Measurements from ENCODE around the gene BCO2.
A peak's percentile ranks its signal among the peaks of the same experiment; 100 is the strongest.

The BCO2 gene

GRCh38 chr11:112174789-112175598 is at the start of gene BCO2:
Gene BCO2 (plus strand): TSS chr11:112175512. CDS start chr11:112175602, 90 bp downstream.
- no peak within 1 kb of the TSS for H3K9ac ChIP-seq (ENCODE audit: low read depth, low read length)
- H3K27me3 ChIP-seq (ENCODE audit: control insufficient read depth, insufficient read depth, low read length), result no peaks in the 10 kb centered on the region
- H3K4me3 ChIP-seq (ENCODE audit: low read depth, low read length), result peak within 1 kb of the TSS; percentile 57
- no peaks in the 10 kb centered on the region for H3K9me3 ChIP-seq (ENCODE audit: control insufficient read depth, insufficient read depth, low read length)
- H3K4me1 ChIP-seq (ENCODE audit: control insufficient read depth, insufficient read depth, low read length), result no peaks in the 10 kb centered on the region
- no peak within 1 kb of the TSS for H3K27ac ChIP-seq (ENCODE audit: low read depth, low read length)
- no peaks in the 10 kb centered on the region for H3K36me3 ChIP-seq (ENCODE audit: control insufficient read depth, insufficient read depth, low read length)

DNA sequence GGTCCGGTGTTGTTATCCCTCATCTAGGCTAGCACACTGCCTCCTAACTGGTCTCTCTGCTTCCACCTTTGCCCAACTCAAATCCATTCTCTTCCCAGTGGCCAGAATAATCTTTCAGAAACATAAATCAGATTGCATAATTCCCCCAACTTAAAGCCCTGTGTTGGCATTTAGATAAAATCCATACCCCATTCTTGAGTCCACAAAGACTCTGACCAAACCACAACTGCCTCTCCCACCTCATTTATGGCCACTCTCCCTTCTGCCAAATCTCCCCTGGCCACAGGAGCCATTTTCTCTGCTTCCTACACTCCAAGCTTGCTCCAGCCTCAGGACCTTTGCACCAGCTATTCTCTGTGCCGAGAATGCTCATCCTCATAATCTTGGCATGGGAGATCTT is 48.3 kb upstream of the BCO2 start:
- Histone ChIP-seq H3K27ac (ENCODE audit: low read depth, low read length) (no peak overlapping the region), H3K4me1 (ENCODE audit: control insufficient read depth, insufficient read depth, low read length) (no peaks in the 10 kb centered on the region), H3K4me3 (ENCODE audit: low read depth, low read length) (no peak overlapping the region), H3K36me3 (ENCODE audit: control insufficient read depth, insufficient read depth, low read length) (no peaks in the 10 kb centered on the region), H3K9me3 (ENCODE audit: control insufficient read depth, insufficient read depth, low read length) (no peaks in the 10 kb centered on the region), H3K27me3 (ENCODE audit: control insufficient read depth, insufficient read depth, low read length) (no peaks in the 10 kb centered on the region), H3K9ac (ENCODE audit: low read depth, low read length) (no peak overlapping the region)

DNA sequence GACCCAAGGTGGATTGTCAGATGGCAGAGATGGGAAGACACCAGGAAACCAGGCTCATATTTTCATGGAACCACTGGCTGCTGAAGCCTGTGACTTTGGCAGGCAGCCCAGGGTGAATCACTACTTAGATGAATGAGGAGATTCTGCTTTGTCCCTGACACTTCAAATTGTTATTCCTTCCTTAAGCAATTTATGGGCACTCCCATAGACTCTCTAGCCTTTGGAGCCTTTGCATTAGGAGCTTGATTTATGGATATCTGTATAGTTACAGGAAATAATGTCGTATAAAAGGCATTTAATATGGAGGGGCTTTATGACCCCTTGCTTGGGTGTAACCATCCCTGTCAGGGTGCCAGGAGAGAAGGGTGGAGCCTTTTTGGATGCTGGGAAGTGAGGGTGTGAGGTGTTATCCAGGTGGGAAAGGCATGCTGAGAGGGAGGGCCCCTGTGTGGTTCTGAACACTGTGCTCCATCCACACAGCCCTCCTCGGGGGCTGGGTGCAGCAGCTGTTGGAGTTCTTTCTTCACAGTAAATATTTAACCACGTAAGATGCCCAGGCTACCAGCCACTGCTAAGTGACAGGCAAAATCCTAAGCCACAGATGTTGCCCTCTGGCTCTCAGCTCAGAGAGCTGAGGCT is 46.7 kb upstream of the BCO2 start:
- Histone ChIP-seq H3K4me3 (ENCODE audit: low read depth, low read length) (no peak overlapping the region), H3K9ac (ENCODE audit: low read depth, low read length) (no peak overlapping the region), H3K27me3 (ENCODE audit: control insufficient read depth, insufficient read depth, low read length) (no peaks in the 10 kb centered on the region), H3K9me3 (ENCODE audit: control insufficient read depth, insufficient read depth, low read length) (no peaks in the 10 kb centered on the region), H3K27ac (ENCODE audit: low read depth, low read length) (no peak overlapping the region), H3K36me3 (ENCODE audit: control insufficient read depth, insufficient read depth, low read length) (no peaks in the 10 kb centered on the region), H3K4me1 (ENCODE audit: control insufficient read depth, insufficient read depth, low read length) (no peaks in the 10 kb centered on the region)

GRCh38 chr11:112129656-112130055 is 45.7 kb upstream of the BCO2 start:
- Histone ChIP-seq H3K9ac (ENCODE audit: low read depth, low read length) (no peak overlapping the region), H3K36me3 (ENCODE audit: control insufficient read depth, insufficient read depth, low read length) (no peaks in the 10 kb centered on the region), H3K4me3 (ENCODE audit: low read depth, low read length) (no peak overlapping the region), H3K27ac (ENCODE audit: low read depth, low read length) (no peak overlapping the region), H3K27me3 (ENCODE audit: control insufficient read depth, insufficient read depth, low read length) (no peaks in the 10 kb centered on the region), H3K4me1 (ENCODE audit: control insufficient read depth, insufficient read depth, low read length) (no peaks in the 10 kb centered on the region), H3K9me3 (ENCODE audit: control insufficient read depth, insufficient read depth, low read length) (no peaks in the 10 kb centered on the region)

DNA sequence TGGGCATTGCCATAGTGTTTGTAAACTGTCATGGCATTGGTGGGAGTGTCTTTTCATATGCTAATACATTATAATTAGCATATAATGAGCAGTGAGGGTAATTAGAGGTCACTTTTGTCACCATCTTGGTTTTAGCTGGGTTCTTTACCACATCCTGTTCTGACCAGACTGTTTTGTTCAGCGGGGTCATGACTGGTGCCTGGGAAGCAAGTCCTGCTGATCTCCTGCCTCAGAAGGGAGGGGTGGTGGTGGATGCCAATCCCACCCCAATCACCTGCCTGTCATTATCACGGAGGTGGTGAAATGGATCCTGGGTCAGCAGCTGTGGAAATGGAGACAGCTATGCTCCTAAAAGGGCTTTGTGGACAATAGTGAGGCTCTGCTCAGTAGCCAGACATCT is 42.6 kb upstream of the BCO2 start:
- no peaks in the 10 kb centered on the region for H3K27me3 ChIP-seq (ENCODE audit: control insufficient read depth, insufficient read depth, low read length)
- H3K4me3 ChIP-seq (ENCODE audit: low read depth, low read length), result no peak overlapping the region
- H3K9ac ChIP-seq (ENCODE audit: low read depth, low read length), result no peak overlapping the region
- no peaks in the 10 kb centered on the region for H3K4me1 ChIP-seq (ENCODE audit: control insufficient read depth, insufficient read depth, low read length)
- H3K27ac ChIP-seq (ENCODE audit: low read depth, low read length), result no peak overlapping the region
- H3K9me3 ChIP-seq (ENCODE audit: control insufficient read depth, insufficient read depth, low read length), result no peaks in the 10 kb centered on the region
- no peaks in the 10 kb centered on the region for H3K36me3 ChIP-seq (ENCODE audit: control insufficient read depth, insufficient read depth, low read length)

- no peak overlapping the region for H3K9ac ChIP-seq (ENCODE audit: low read depth, low read length)
- H3K27ac ChIP-seq (ENCODE audit: low read depth, low read length), result no peak overlapping the region
- no peaks in the 10 kb centered on the region for H3K4me1 ChIP-seq (ENCODE audit: control insufficient read depth, insufficient read depth, low read length)
- no peaks in the 10 kb centered on the region for H3K36me3 ChIP-seq (ENCODE audit: control insufficient read depth, insufficient read depth, low read length)
- H3K4me3 ChIP-seq (ENCODE audit: low read depth, low read length), result no peak overlapping the region
- no peaks in the 10 kb centered on the region for H3K27me3 ChIP-seq (ENCODE audit: control insufficient read depth, insufficient read depth, low read length)
- H3K9me3 ChIP-seq (ENCODE audit: control insufficient read depth, insufficient read depth, low read length), result no peaks in the 10 kb centered on the region
Observed at GRCh38 chr11:112134473-112134872, 40.8 kb upstream of the BCO2 start.

DNA sequence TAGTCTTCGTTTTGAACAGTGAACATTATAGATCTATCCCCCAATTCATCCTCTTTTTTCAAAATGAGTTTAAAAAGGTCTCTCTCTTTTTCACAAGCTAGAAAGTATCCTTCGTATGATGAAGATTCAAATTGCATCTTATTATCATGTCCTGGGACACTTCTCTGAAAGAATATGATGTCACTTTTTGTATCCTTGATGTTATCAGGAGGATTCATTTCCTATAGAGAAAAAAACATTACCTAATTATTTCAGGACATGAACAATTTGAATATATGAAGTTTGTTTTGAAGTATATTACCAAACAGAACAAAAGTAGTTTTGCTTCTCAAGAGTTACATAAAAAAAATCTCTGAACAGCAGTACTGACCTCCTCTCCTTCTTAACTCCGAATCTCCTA is 31.7 kb upstream of the BCO2 start:
- Histone ChIP-seq H3K27ac (ENCODE audit: low read depth, low read length) (no peak overlapping the region), H3K27me3 (ENCODE audit: control insufficient read depth, insufficient read depth, low read length) (no peaks in the 10 kb centered on the region), H3K9me3 (ENCODE audit: control insufficient read depth, insufficient read depth, low read length) (no peaks in the 10 kb centered on the region), H3K4me3 (ENCODE audit: low read depth, low read length) (no peak overlapping the region), H3K4me1 (ENCODE audit: control insufficient read depth, insufficient read depth, low read length) (no peaks in the 10 kb centered on the region), H3K36me3 (ENCODE audit: control insufficient read depth, insufficient read depth, low read length) (no peaks in the 10 kb centered on the region), H3K9ac (ENCODE audit: low read depth, low read length) (no peak overlapping the region)

DNA sequence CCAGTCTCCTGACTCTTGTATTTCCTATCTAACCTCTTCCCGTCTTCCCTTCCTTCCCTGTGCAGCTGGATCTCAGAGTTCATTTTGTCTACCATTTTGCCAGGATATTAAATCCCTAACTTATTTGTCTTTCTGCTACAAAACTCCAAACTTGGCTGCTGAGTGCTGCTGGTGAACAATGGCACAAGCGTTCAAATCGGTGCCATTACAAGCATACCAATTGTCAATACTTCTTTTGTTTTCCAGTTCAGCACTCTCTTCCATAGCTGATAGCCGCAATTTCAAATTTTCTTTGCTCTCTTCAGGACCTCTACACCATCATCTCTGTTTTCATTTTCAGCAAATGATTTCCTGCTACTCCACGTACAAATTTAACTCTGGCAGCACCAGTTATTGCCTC is 24.8 kb upstream of the BCO2 start:
- Histone ChIP-seq H3K4me3 (ENCODE audit: low read depth, low read length) (no peak overlapping the region), H3K4me1 (ENCODE audit: control insufficient read depth, insufficient read depth, low read length) (no peaks in the 10 kb centered on the region), H3K36me3 (ENCODE audit: control insufficient read depth, insufficient read depth, low read length) (no peaks in the 10 kb centered on the region), H3K27me3 (ENCODE audit: control insufficient read depth, insufficient read depth, low read length) (no peaks in the 10 kb centered on the region), H3K9me3 (ENCODE audit: control insufficient read depth, insufficient read depth, low read length) (no peaks in the 10 kb centered on the region), H3K27ac (ENCODE audit: low read depth, low read length) (no peak overlapping the region), H3K9ac (ENCODE audit: low read depth, low read length) (no peak overlapping the region)

GRCh38 chr11:112156153-112156955 is 19.0 kb upstream of the BCO2 start:
- no peak overlapping the region for H3K27ac ChIP-seq (ENCODE audit: low read depth, low read length)
- H3K36me3 ChIP-seq (ENCODE audit: control insufficient read depth, insufficient read depth, low read length), result no peaks in the 10 kb centered on the region
- no peak overlapping the region for H3K4me3 ChIP-seq (ENCODE audit: low read depth, low read length)
- no peaks in the 10 kb centered on the region for H3K4me1 ChIP-seq (ENCODE audit: control insufficient read depth, insufficient read depth, low read length)
- no peak overlapping the region for H3K9ac ChIP-seq (ENCODE audit: low read depth, low read length)
- H3K9me3 ChIP-seq (ENCODE audit: control insufficient read depth, insufficient read depth, low read length), result no peaks in the 10 kb centered on the region
- no peaks in the 10 kb centered on the region for H3K27me3 ChIP-seq (ENCODE audit: control insufficient read depth, insufficient read depth, low read length)

DNA sequence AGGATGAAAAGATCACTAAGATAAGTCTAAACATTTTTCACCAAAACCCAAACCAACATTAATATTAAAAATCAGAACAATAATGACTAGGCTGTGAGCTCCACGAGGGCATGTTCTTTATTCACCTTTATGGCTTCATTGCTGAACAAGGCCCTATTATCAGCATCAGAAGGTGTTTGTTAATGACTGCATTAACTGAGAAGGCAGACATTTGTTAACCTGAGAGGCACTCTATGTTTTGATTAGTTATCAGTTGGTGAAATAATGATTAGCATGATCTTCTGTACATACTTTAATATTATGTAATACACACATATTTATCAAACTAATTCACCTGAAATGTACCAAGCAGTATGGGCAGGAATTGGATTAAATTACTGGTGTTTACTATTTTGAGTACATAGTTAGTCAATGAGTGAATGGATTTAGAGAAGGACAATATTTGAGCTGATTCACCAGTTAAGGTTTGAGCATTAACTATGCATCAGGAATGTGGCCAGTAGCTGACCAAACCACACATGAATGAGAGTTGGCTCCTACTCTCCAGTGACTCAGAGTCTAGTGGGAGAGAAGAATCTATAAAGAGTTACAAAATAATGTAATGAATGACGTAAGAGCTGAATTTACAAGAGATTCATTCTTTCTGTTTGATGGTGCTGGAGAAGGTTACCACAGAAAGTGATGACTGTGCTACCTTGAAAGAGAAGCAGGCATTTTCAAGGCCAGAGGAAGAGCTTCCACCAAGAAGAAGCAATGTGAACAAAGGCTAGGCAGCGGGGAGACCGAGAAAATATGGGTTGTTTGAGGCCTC is 18.2 kb upstream of the BCO2 start:
- Histone ChIP-seq H3K9ac (ENCODE audit: low read depth, low read length) (no peak overlapping the region), H3K27me3 (ENCODE audit: control insufficient read depth, insufficient read depth, low read length) (no peaks in the 10 kb centered on the region), H3K9me3 (ENCODE audit: control insufficient read depth, insufficient read depth, low read length) (no peaks in the 10 kb centered on the region), H3K4me3 (ENCODE audit: low read depth, low read length) (no peak overlapping the region), H3K4me1 (ENCODE audit: control insufficient read depth, insufficient read depth, low read length) (no peaks in the 10 kb centered on the region), H3K36me3 (ENCODE audit: control insufficient read depth, insufficient read depth, low read length) (no peaks in the 10 kb centered on the region), H3K27ac (ENCODE audit: low read depth, low read length) (no peak overlapping the region)

All from HUES48 (cell line).